Activated naive CD4-positive, alpha-beta T cell treated with anti-CD3 and anti-CD28 coated beads, Interleukin-2, amount 50 U/mL, for 72 hours (primary cell): ENCODE measurements around the gene PICK1. TPM values are rescaled to one million over a fixed set of nuclear protein-coding genes. Genes with fewer than 3 reads are reported as not detected.

Source experiments
- total RNA-seq, 2 donors: library from RNA; stranded (reverse); gene quantifications; one replicate each; pipeline ENCODE4 v1.2.3, GENCODE V29; 2022

Gene PICK1
- total RNA-seq, 2 donors from 2014 or later: 25.1 to 26.7 TPM

Other genes starting within 250 kb of the PICK1 start
- gene GCAT, start 249.5 kb upstream of the PICK1 start, total RNA-seq: 10 to 100 TPM in 1 of 2 donors, 1 to 10 TPM in 1; 7.5 to 20.7 TPM
- gene GALR3, start 234.0 kb upstream of the PICK1 start, total RNA-seq: not detected
- gene ANKRD54, start 213.1 kb upstream of the PICK1 start, total RNA-seq: 10 to 100 TPM; 16.6 to 22.4 TPM
- 1,000 to 10,000 TPM in 1 of 2 donors, 100 to 1,000 TPM in 1; 699 to 1,046 TPM for gene EIF3L, start 208.0 kb upstream of the PICK1 start, total RNA-seq
- gene MICALL1, start 151.1 kb upstream of the PICK1 start, total RNA-seq: 10 to 100 TPM; 13.9 to 16.5 TPM
- gene C22orf23, start 103.8 kb upstream of the PICK1 start, total RNA-seq: not detected
- 10 to 100 TPM; 55.3 to 70.3 TPM for gene POLR2F, start 103.7 kb upstream of the PICK1 start, total RNA-seq
- gene SOX10, start 72.8 kb upstream of the PICK1 start, total RNA-seq: not detected
- under 1 TPM in 1 of 2 donors, not detected in 1; 0.39 TPM for gene SLC16A8, start 26.8 kb downstream of the PICK1 start, total RNA-seq
- 1 to 10 TPM; 1.1 to 1.3 TPM for gene BAIAP2L2, start 53.3 kb downstream of the PICK1 start, total RNA-seq
- gene PLA2G6, start 124.4 kb downstream of the PICK1 start, total RNA-seq: 10 to 100 TPM; 74.3 to 75.7 TPM
- 10 to 100 TPM; 12.4 to 21.2 TPM for gene MAFF, start 144.6 kb downstream of the PICK1 start, total RNA-seq
- gene TMEM184B, start 215.6 kb downstream of the PICK1 start, total RNA-seq: 10 to 100 TPM; 21.4 to 22.0 TPM